ENCODE data around the gene HSD17B14. TPM values are rescaled to one million over a fixed set of nuclear protein-coding genes. Genes with fewer than 3 reads are reported as not detected.

Gene HSD17B14
- total and polyA plus RNA-seq, 2 of the 8 experiments (the other 6 are each of a cell fraction or from before 2014, with no cell fraction given) = 8.4 to 25.5 TPM

- no peak for TF ChIP-seq EZH2 (IDR thresholded peaks at IDR 0.05; ENCODE audit: low read depth, low read length, severe bottlenecking)
- no peak for TF ChIP-seq RXRA (IDR thresholded peaks at IDR 0.05; ENCODE audit: insufficient read depth, low read depth, low read length)
- no peak for TF ChIP-seq ZNF274 (IDR thresholded peaks at IDR 0.05; ENCODE audit: borderline replicate concordance, extremely low read depth, low read length)
- TF ChIP-seq CTCF (IDR thresholded peaks at IDR 0.05; ENCODE audit: control extremely low read depth in 1 of 3, insufficient read depth in 1 of 3, low read depth in 1 of 3, low read length in 3 of 3) = no peak
- TF ChIP-seq TAF1 (IDR thresholded peaks at IDR 0.05; ENCODE audit: low read depth, low read length) = no peak
- no peak for TF ChIP-seq TBP (IDR thresholded peaks at IDR 0.05; ENCODE audit: low read depth, low read length)
- no peak for TF ChIP-seq SIRT6 (IDR thresholded peaks at IDR 0.05; ENCODE audit: low read length)
Measured at GRCh38 chr19:48799358-48800300, 36.7 kb downstream of the HSD17B14 start (continued).

Data from H1 (cell line).